ENCODE results near the gene PTPRR.

Gene PTPRR

GRCh38 chr12:70910666-70911065 is 9.9 kb downstream of the PTPRR start:
- DNase-seq: no peak

DNA sequence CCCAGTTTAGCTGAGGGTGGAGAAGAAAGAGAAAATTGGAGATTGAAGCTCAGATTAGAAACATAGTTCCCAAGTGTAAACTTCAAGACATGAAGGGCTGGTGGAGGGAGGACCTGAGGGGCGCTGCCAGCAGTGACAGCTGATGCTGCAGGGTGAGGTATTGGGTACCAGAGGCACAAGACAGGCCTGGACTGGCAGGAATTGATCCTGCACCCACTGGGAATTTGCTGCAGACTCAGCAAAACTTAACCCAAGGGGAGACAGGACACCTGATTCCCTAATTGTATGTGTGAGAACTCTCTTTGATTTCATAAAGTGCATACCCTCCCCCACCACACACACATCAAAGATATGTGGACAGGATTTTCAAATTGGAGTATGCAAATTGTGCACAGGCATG is 11.6 kb downstream of the PTPRR start:
- DNase-seq: no peak

- DNase-seq: no peak
Observed at GRCh38 chr12:70907412-70907811, 13.1 kb downstream of the PTPRR start.

DNA sequence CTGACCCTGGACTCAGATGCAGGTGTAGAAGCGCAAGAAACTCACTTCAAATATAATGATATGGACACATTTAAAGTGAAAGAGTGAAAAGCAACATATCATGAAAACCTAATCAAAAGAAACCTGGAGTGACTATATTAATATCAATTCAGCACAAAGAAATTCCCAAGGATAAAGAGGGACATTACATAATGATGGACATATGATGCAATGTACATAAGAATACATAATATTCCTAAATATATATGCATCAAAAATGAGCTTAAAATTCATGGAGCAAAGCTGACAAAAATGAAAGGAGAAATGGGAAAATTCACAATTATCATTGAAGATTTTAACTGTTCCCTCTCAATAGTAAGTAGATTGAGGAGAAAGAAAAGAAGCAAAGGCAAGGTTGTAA is 24.6 kb downstream of the PTPRR start:
- DNase-seq: no peak

GRCh38 chr12:70892593-70892992 is 27.9 kb downstream of the PTPRR start:
- no peak for DNase-seq

DNA sequence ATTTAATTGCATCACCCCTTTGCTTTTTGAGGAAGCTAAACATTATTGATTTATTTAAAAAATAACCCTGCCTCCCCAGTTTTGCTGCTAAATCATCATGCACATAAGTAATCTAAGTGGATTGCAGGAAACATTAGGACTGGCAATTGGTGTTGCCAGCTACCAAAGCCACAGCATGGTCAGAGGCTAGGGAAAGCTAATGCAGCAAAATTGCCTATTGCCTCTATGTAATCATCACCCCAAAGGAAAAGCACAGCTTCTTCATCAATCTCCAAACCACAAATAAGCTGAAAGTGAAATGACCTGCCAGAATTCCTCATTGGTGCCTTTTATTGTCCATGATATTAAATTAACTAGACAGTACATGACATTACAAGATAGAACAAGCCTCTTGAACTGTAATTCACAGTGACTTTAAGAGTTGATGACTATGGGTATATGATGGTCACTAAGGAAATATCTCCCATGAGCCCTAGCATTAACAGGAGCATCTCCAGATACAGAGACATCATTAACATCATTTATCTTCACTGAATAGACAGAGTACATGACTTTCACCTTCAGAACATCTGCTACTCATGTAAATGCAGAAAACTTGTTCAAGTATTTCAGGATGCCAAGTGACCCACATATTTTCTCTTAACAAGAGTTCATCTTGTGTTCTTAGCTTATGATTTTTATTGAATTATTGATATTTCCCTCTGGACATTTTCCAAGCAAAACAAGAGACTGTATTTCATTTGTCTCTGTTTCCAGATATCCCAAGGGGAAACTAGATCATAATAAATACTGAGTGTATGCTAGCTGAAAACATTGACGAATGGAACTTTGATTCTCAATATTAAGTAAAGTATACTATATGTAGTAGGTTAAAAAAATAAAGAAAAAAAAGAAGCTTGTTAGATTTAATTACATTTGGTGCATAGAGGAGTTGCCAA is 29.4 kb downstream of the PTPRR start:
- no peak for DNase-seq

DNA sequence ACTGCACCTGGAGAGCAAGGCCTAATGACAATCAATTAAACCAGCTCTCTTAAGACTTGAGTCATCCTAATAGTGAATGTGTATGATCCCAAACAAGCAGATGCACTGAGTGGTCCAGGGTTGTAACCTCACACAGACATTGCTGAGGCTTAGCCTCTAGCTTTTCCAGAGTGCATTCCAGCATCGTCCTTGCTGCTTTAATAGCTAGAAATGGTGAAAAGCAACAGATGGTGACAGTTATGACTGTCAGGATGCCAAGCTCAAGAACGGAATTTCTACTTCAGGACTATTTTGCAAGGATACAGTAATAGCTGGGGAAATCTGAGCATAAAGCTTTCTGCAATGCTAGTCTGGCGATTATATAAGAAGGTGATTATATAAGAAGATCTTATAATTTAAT is 34.6 kb downstream of the PTPRR start:
- DNase-seq: no peak

DNA sequence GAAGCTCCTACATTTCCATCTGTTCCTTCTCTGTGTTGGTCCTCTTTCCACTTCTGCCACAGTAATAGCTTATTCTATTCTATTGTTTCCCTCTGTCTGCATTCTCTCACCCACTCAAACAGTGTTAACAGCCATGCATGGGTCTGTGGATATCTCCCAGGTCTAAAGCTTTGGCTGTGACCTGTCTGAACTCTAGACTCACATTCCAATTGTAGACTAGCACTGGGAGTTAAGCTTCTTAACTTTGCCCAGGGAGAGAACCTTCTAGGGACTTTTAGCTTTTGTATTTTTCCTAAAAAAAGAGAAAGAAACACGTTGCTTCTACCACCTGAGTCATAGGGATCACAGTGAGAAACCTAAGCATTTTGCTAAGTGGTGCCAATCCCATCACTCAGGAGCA is 36.7 kb downstream of the PTPRR start:
- no peak for DNase-seq

GRCh38 chr12:70880744-70881143 is 39.8 kb downstream of the PTPRR start:
- DNase-seq: no peak

GRCh38 chr12:70876952-70877351 is 43.6 kb downstream of the PTPRR start:
- DNase-seq: no peak

GRCh38 chr12:70875628-70876027 is 44.9 kb downstream of the PTPRR start:
- no peak for DNase-seq

DNA sequence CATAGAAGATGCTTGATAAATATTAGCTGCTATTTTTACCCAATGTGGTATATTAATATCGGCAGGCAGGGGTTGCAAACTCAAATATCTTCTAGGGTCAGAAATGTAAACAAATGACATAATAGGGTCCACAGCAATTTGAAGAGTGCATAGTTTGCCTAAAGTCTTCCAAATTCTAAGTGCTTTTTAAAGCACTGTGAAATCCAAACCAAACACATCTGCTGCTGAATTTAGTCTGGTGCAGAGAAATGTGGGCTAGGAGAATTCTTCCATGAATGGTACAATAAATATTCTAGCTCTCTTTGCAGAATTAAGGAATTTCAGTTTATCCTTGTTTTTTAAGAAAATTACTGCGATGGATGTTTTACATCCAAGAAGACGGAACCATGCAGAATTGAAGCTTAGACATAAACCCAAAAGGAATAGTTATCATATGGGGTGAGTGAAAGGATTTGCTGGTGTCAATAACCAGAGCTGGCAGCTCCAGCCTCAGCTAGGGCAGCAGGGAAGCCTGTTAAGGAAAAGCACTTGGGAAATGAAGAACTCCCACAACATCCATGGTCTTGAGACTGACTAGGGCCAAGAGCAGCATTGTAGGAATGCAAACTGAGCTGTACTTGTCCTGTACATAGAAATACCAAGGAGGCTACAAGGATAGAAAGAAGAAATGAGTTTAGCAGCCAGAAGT is 65.5 kb downstream of the PTPRR start:
- no peak for DNase-seq

DNA sequence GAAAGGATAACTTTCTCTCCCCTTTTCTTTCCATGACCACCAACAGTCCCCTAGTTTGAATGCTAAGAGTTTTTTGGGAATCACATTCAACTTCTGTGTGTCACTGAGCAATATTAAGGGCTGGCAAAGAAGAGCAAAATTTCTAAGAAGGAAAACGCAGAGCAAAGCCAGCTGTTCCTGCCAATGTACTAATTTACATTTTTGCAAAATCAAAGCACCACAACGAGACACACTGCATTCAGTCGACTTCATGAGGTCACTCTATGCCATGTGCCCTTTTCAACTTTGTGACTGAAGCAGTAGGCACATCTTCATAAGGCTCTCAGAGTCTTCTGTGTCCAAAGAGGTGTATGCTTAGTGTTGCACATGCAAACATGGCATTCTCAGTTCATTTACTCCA is 66.4 kb downstream of the PTPRR start:
- no peak for DNase-seq

DNA sequence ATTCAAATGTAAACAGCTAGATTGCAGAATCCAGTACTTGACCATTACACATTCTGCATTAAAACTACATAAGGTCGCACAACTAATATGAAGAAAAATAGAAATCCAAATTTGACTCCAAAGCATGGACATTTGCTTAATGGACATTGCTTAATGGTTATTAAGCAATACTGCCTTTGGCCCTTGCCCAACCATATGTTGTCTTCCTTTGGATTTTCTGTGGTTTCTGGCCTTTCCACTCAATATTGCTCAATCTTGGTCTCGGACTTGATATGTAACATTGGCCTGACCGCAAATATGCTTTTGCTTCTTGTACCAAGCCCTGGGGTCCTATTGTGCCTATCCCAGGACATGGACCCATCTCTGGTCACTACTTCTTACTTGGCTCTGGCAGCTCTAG is 67.2 kb downstream of the PTPRR start:
- DNase-seq: no peak

DNA sequence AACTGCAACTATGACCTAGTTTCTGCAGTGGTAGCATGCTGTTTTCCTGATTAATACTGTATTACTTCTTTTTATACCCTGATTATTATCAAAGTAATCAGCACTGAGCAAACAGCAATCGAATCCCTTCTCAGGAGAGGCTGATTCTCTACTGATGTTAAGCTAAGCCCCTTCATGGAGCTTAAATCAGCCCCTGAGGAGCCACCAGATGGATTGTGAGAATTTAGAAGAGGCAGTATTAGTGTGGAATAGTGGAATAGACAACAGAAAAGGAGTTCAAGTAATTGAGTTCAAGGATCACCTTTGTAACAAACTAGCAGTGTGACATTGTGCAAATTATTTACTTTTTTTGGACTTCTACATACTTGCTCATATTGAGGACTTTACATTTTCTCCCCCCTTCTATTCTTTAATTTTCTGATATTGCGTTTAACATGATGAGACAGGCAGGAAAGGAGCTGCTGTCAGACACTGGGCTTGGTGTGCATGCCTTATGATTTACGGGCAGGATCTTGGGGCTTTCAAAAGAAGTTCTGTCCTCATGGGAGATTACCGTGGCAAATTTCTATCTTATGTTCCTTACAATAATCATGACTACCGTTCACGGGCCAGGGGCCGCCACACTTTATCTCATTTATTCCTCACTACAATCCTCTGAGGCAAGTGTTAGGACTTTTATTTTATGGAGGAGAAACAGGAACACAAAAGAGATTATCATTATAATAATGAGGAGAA is 68.0 kb downstream of the PTPRR start:
- DNase-seq: no peak

DNA sequence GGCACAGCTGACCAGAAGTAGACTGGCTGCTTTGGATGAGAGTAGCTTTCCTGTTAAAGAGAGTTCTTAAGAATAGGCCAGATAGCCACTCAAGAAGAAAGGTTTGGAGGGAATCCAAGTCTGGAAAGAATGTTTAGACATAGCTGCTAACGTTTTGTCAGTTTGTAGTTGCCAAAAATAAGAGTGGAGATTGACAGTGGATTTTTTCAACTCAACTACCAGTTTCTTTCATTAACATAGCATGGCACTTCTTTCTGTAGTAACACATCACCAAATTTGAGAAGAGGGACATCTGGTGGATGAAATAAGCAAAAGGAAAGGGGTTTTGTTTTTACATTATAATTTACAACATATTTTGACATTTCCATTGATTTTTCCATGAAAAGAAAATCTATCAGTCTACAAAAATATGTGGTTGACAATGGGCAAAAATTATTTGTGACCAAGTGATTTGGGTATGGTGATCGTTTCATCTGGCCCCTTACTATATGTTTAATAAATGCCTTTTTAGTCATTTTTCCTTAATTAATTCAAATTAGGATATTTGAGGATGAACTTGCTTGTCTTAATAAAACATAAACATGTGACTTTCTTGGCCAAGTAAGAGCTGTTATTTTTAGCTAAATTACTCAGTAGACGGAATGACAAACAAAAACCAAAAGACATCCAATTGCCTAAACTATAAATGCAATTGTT is 71.1 kb downstream of the PTPRR start:
- DNase-seq: no peak

DNA sequence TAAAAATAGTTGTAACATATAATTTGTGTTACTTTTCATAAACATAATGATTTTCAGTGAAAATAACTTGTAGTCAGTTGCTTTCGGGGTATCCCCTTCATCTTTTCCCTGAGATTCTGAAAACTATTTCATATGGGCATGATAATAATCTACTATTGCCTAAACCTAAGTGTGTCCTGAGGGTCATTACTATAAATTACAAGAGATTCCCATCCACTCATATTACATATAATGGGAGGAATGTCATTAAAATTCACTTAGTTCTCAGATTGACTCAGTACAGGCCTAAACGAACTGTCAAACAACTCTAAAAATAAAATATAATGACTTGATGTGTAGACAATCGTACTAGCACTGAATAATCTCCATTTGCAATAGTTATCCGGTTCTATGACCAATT is 72.7 kb downstream of the PTPRR start:
- DNase-seq: no peak

GRCh38 chr12:70845268-70845667 is 75.3 kb downstream of the PTPRR start:
- no peak for DNase-seq

- DNase-seq: no peak
Observed at GRCh38 chr12:70843363-70843762, 77.2 kb downstream of the PTPRR start.

- no peak for DNase-seq
Observed at GRCh38 chr12:70842942-70843341, 77.6 kb downstream of the PTPRR start.

- no peak for DNase-seq
Observed at GRCh38 chr12:70842136-70842535, 78.4 kb downstream of the PTPRR start.

GRCh38 chr12:70840656-70841350 is 79.7 kb downstream of the PTPRR start:
- no peak for DNase-seq
